Stimulated activated CD8-positive, alpha-beta memory T cell treated with anti-CD3 and anti-CD28 coated beads, Interleukin-15, amount 100 ng/mL, for 4 hours (primary cell): ENCODE data around the gene LSM14A.
A peak's percentile ranks its signal among the peaks of the same experiment; 100 is the strongest.
"Not testable (repeated sequence)": the region's sequence is repeated elsewhere in the genome, so short reads cannot be mapped to it uniquely, and the experiment has no call there.

ENCODE experiments used
- DNase-seq, 2 donors: peaks; one replicate each; pipeline ENCODE4 v3.0.0-alpha.2; 2020; ENCODE audit warnings: low read depth in 2 of 2

Gene LSM14A

GRCh38 chr19:34228762-34229161, 56.5 kb downstream of the LSM14A start:
- no peak for DNase-seq

DNA sequence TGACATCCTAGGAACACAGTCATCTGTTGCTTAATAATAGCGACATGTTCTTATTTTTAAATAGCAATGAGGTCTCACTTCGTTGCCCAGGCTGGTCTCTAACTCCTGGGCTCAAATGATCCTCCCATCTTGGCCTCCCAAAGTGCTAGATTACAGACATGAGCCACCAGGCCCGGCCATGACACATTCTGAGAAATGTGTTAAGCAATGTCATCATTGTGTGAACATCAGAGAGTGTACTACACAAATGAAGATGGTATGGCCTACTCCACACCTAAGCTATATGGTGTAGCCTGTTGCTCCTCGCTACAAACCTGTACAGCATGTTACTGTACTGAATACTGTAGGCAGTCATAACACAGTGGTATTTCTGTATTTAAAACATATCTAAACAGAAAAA, 57.4 kb downstream of the LSM14A start:
- DNase-seq, result no peak

DNA sequence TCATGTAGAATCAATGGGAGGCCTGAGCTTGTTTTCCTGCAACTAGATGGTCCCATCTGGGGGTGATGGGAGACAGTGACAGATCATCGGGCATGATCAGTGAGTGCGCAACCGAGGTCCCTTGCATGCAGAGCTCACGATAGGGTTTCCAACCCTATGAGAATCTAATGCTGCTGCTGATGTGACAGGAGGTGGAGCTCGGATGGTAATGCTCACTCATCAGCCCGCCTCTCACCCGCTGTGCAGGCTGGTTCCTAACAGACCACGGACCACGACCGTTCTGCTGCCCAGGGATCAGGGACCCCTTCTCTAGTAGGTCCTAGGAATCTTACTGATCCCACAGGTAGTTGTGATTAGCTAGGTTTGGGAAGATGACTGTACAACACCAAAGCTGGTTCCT, 58.5 kb downstream of the LSM14A start:
- no peak for DNase-seq

- no peak for DNase-seq
These were observed 59.1 kb downstream of the LSM14A start for GRCh38 chr19:34231439-34231838.

GRCh38 chr19:34232566-34233481, 60.5 kb downstream of the LSM14A start:
- DNase-seq, result no peak

- DNase-seq, result no peak
These were observed 63.2 kb downstream of the LSM14A start for GRCh38 chr19:34235425-34235940.

DNA sequence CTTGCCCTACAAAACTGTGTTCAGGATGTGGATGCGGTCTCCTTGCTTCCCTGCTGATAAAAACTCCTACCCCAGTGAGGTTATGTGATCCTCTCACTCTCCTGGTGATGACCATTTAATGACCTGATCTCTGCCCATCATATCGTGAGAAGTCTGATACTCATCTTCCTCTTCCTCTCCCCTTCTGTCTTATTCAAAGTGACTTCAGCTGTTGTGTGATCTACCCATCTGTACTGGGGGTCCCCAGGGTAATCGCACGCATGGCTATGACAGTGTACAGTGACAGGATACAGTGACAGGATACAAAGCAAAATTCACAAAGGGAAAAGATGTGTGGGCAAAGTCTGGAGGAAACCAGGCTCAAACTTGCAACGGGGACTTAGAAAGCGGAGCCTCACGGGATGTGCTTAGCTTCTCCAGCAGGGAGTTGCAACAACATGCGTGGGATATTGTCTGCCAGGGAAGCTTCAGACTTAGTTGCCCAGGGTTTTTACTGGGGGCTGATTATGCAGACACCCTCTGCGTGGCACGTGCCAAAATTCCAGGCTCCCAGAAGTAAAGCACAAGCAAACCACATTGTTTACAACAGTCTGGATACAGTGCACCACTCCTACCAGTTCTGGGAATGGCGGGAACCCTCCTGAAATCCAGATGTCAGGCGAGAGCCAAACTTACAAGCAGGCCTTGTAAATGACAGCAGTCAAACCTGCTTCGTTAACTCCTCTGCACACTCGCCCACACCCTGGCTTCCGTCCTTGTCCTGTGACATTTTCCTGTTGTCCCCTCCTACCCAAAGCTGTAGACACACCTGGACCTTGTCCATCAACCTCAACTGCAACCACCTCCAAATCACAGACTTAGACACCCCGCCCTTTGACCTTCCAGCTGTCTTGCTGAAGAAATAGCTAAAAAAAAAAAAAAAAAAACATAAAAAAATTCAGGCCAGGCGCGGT, 64.0 kb downstream of the LSM14A start:
- no peak for DNase-seq

DNA sequence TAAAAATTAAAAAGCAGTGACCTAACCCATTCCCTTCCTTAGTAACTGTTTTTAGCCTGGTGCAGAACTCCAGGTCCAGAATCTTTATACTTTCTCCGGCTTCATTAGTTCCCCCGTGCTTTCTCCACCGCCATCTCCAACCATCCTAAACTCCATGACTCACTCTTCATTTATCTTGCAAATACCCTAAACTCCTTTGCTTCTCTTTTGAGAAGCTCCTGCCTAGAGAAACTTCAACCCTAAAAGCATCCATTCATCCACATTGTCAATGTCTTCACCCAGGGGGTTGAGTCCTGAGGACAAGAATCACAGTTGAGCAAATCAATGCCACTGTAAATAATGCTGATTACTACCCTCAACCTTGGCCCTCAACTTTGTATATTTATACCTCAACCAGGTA, 65.0 kb downstream of the LSM14A start:
- DNase-seq, result no peak

- no peak for DNase-seq
These were observed 65.6 kb downstream of the LSM14A start for GRCh38 chr19:34237939-34238338.

DNA sequence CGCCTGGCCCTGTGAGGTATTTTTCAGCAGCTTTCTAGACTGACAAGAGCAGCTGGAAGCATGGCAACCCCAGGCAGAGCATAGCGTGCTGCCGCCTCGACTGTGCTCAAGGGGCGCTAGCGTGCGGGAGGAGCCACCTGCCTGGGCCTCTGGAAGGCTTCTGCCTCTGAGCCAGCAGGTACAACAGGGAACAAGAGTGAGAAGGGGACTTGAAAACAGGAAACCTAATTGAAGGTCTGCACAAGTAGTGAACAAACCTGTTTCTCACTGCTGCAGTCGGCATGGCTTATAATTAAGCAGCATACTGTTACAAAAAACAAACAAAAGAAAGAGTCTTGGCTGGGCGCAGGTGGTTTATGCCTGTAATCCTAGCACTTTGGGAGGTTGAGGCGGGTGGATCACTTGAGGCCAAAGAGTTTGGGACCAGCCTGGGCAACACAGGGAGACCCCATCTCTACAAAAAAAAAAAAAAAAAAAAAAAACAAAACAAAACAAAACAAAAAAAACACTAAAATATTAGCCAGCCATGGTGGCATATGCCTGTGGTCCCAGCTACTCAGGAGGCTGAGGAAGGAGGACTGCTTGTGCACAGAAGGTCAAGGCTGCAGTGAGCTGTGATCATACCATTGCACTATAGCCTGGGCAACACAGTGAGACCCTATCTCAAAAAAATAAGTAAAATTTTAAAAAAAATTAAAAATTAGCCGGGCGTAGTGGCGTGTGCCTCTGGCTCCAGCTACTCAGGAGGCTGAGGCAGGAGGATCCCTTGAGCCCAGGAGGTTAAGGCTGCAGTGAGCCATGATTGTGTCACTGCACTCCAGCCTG, 69.4 kb downstream of the LSM14A start:
- no peak for DNase-seq

- not testable (repeated sequence) for DNase-seq
These were observed 71.0 kb downstream of the LSM14A start for GRCh38 chr19:34243138-34243875.

GRCh38 chr19:34243876-34244578, 71.7 kb downstream of the LSM14A start:
- no peak for DNase-seq

GRCh38 chr19:34244611-34245299, 72.5 kb downstream of the LSM14A start:
- no peak for DNase-seq

DNA sequence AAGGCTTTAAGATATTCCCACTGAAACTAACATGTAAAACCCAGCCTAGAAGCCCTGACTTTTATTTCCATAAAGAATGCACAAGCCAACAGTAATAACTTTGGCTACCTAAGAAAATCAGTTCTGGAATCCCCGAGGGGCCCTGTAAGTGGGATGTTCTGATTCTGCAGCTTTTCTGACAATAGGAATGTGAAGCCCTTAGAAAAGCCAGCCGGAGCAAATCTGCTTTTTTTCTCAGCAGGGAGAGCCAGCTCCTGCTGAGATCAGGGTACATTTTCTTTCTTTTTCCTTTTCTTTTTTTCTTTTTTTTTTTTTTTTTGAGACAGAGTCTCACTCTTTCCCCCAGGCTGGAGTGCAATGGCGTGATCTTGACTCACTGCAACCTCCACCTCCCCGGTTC, 74.0 kb downstream of the LSM14A start:
- no peak for DNase-seq

- no peak for DNase-seq
These were observed 76.6 kb downstream of the LSM14A start for GRCh38 chr19:34248941-34249340.

DNA sequence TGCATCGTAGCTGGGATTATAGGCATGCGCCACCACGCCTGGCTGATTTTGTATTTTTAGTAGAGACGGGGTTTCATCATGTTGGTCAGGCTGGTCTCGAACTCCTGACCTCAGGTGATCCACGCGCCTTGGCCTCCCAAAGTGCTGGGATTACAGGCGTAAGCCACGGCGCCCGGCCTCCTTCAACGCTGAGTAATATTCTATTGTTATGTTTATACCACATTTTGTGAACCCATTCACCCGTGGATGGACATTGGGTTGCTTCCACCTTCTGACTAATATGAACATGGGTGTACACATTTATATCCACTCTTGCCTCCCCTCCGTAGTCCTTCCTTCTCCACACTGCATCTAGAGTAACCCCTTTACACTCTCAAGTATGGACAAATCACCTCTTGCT, 80.9 kb downstream of the LSM14A start:
- DNase-seq, result not testable (repeated sequence)

DNA sequence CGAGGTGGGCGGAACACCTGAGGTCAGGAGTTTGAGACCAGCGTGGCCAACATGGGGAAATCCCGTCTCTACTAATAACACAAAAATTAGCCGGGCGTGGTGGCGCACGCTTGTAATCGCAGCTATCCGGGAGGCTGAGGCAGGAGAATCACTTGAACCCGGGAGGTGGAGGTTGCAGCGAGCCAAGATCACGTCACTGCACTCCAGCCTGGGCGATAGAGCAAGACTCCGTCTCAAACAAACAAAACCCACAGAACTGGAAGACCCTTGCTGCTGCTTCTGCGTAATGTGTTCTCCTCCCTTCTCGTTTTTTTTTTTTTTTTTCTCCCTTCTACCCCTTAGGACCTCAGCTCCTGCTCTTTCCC, 81.4 kb downstream of the LSM14A start:
- not testable (repeated sequence) for DNase-seq

- peak; percentile 55 for DNase-seq
These were observed 81.9 kb downstream of the LSM14A start, which contains the start of gene GARRE1 for GRCh38 chr19:34254046-34254697. Gene GARRE1, plus strand, starts transcription at chr19:34254554. Its CDS starts 45,920 bp downstream, at chr19:34300474.
